OCI-LY7 (cell line): ENCODE data around the gene CCNI. TPM values are rescaled to one million over a fixed set of nuclear protein-coding genes. Genes with fewer than 3 reads are reported as not detected.

Source experiments
- BruUV-seq: library from RNA; stranded (reverse); fragments of 400-500 nt; replicated peaks from 2 replicates; lab custom pipeline; 2021; lab: Mats Ljungman, UMichigan
- CTCF ChIA-PET: fragments of 300-600 bp; sonication (Branson Sonifier 250); formaldehyde crosslinking; loops from one replicate; lab custom pipeline; 2022; ENCODE audit warnings: antibody characterized with exemption; ENCODE audit not compliant: unreplicated experiment; lab: Charles Lee
- POLR2A ChIA-PET: fragments of 300-600 bp; sonication (Branson Sonifier 250); formaldehyde crosslinking; loops from one replicate; lab custom pipeline; 2022; ENCODE audit warnings: antibody characterized with exemption; lab: Charles Lee
- DNase-seq: peaks from one replicate; pipeline ENCODE4 v3.0.0-alpha.2; 2015; ENCODE audit warnings: low spot score
- H2AFZ ChIP-seq: fragments of 200-600 bp; sonication (generic), shearing (Covaris generic); 2 replicates; pipeline ENCODE4 v1.6.1; 2014; ENCODE audit warnings: mild to moderate bottlenecking, antibody characterized with exemption, low read length, moderate library complexity
- H3K27ac ChIP-seq: fragments of 200-600 bp; sonication (generic); 2 replicates; pipeline ENCODE4 v1.5.1; 2014; ENCODE audit warnings: mixed run types, low read depth, mild to moderate bottlenecking, moderate library complexity, low read length, inconsistent platforms; ENCODE audit not compliant: poor library complexity, severe bottlenecking
- H3K36me3 ChIP-seq: fragments of 200-600 bp; sonication (generic); 2 replicates; pipeline ENCODE4 v1.6.1; 2014; ENCODE audit warnings: mild to moderate bottlenecking, antibody characterized with exemption, low read length, moderate library complexity, mixed read lengths; ENCODE audit not compliant: insufficient read depth
- H3K4me1 ChIP-seq: fragments of 200-600 bp; sonication (generic); 2 replicates; pipeline ENCODE4 v1.5.1; 2014; ENCODE audit warnings: mild to moderate bottlenecking, low read length; ENCODE audit not compliant: insufficient read depth, poor library complexity, severe bottlenecking
- H3K4me2 ChIP-seq: fragments of 200-600 bp; sonication (generic); 2 replicates; pipeline ENCODE4 v1.6.1; 2014; ENCODE audit warnings: mild to moderate bottlenecking, low read length
- H3K4me3 ChIP-seq: fragments of 200-600 bp; sonication (generic); 2 replicates; pipeline ENCODE4 v1.5.1; 2014; ENCODE audit warnings: mild to moderate bottlenecking, low read depth, low read length; ENCODE audit not compliant: poor library complexity, severe bottlenecking
- H3K79me2 ChIP-seq: fragments of 200-600 bp; sonication (generic); 2 replicates; pipeline ENCODE4 v1.6.1; 2016; ENCODE audit warnings: low read depth, mild to moderate bottlenecking, low read length, moderate library complexity, mixed read lengths; ENCODE audit not compliant: insufficient read depth
- H3K9me2 ChIP-seq: fragments of 200-600 bp; sonication (generic); 2 replicates; pipeline ENCODE4 v1.6.1; 2016; ENCODE audit warnings: mild to moderate bottlenecking, low read length, mixed read lengths; ENCODE audit not compliant: insufficient read depth
- H3K9me3 ChIP-seq: fragments of 200-600 bp; sonication (generic); 2 replicates; pipeline ENCODE4 v1.6.1; 2014; ENCODE audit warnings: mild to moderate bottlenecking, mixed run types, low read length, mixed read lengths
- H4K20me1 ChIP-seq: fragments of 200-600 bp; sonication (generic); 2 replicates; pipeline ENCODE4 v1.6.1; 2014; ENCODE audit warnings: mild to moderate bottlenecking, antibody characterized with exemption, low read length, moderate library complexity, mixed read lengths; ENCODE audit not compliant: insufficient read depth
- CTCF ChIP-seq: fragments of 200-600 bp; sonication (generic); conservative IDR thresholded peaks from 2 replicates; pipeline ENCODE4 v1.5.1; 2014; ENCODE audit warnings: mild to moderate bottlenecking, antibody characterized with exemption, low read length, moderate library complexity, mixed read lengths
- EZH2phosphoT487 ChIP-seq: fragments of 200-600 bp; sonication (generic); IDR thresholded peaks from 2 replicates; pipeline ENCODE4 v1.6.1; 2018; ENCODE audit warnings: low read depth, borderline replicate concordance, mild to moderate bottlenecking, mixed run types, antibody characterized with exemption, low read length, moderate library complexity, mixed read lengths
- intact Hi-C: fragments of 100-400 bp; cut with micrococcal nuclease; formaldehyde crosslinking; loops from one replicate; pipeline ENCODE4 v1.10.0; 2022; ENCODE audit not compliant: unreplicated experiment
- total RNA-seq, 2 experiments: library from RNA; depleted of rRNA in 1 of 2; stranded (reverse); fragments of >200 nt in 1 of 2; shearing (Covaris generic) in 1 of 2; gene quantifications; 2 replicates each; pipeline ENCODE4 v1.2.3, GENCODE V29; 2014 to 2022

CCNI gene
- total RNA-seq, 2 experiments from 2014 or later, result 105 to 293 TPM

GRCh38 chr4:77007358-77008230 is 68.2 kb downstream of the CCNI start:
- Histone ChIP-seq H3K4me1 (peaks cover 6% of the 10 kb centered on the region), H3K4me3 (no peak overlapping the region), H3K9me2 (no peaks in the 10 kb centered on the region), H3K79me2 (no peaks in the 10 kb centered on the region), H2AFZ (no peak overlapping the region), H3K27ac (no peak overlapping the region), H4K20me1 (no peaks in the 10 kb centered on the region), H3K36me3 (no peaks in the 10 kb centered on the region), H3K9me3 (no peaks in the 10 kb centered on the region), H3K4me2 (no peak overlapping the region)
- BruUV-seq, result no TSS peak
- CTCF ChIA-PET, result no interaction called here
- TF ChIP-seq CTCF (no peak), EZH2phosphoT487 (no peak)
- intact Hi-C loops, result no loop called here
- no peak for DNase-seq
- POLR2A ChIA-PET, result interaction anchor here (0.7 kb wide), 1 partner anchor 218 kb away, joined by 3 read pairs; no protein-coding TSS in a partner anchor

- H3K4me2 ChIP-seq, result no peak overlapping the region
- no peak overlapping the region for H3K27ac ChIP-seq
- no peaks in the 10 kb centered on the region for H3K9me3 ChIP-seq
- no peak overlapping the region for H2AFZ ChIP-seq
- intact Hi-C loops, result no loop called here
- TF ChIP-seq CTCF, result no peak
- no peak for TF ChIP-seq EZH2phosphoT487
- ChIA-PET POLR2A (interaction anchor here (1.1 kb wide), 1 partner anchor 11 kb away, joined by 6 read pairs; no protein-coding TSS in a partner anchor), CTCF (no interaction called here)
- BruUV-seq, result no TSS peak
- H3K4me3 ChIP-seq, result no peak overlapping the region
- no peak for DNase-seq
- H3K79me2 ChIP-seq, result no peaks in the 10 kb centered on the region
- H3K36me3 ChIP-seq, result no peaks in the 10 kb centered on the region
- H3K9me2 ChIP-seq, result no peaks in the 10 kb centered on the region
- H4K20me1 ChIP-seq, result no peaks in the 10 kb centered on the region
- peaks cover 6% of the 10 kb centered on the region for H3K4me1 ChIP-seq
These were observed 68.9 kb downstream of the CCNI start for GRCh38 chr4:77006753-77007353.
